Right lobe of liver (tissue), 4 donors: ENCODE results near the gene MTMR12.

ENCODE experiments used
- POLR2A ChIP-seq: fragments of 450-650 bp; IDR thresholded peaks from one replicate; pipeline ENCODE4 v1.6.1; 2017; ENCODE audit warnings: antibody characterized with exemption, mild to moderate bottlenecking
- TF ChIP-seq, protein P1 (sequence below), 4 donors: fragments of 200-600 bp in 3 of 4; fragments of 450-650 bp in 1 of 4; IDR thresholded peaks; one replicate each; pipeline versions ENCODE4 v1.5.1 to v1.8.0; 2016 to 2022; ENCODE audit warnings: antibody characterized with exemption in 4 of 4, mild to moderate bottlenecking in 2 of 4
- donor health status: DM: no; HTN: no; CAD: no.
- donor health status: DM: no; HTN: no; CAD: no.
- donor health status: DM: no; HTN: yes; CAD: no.

DNA sequence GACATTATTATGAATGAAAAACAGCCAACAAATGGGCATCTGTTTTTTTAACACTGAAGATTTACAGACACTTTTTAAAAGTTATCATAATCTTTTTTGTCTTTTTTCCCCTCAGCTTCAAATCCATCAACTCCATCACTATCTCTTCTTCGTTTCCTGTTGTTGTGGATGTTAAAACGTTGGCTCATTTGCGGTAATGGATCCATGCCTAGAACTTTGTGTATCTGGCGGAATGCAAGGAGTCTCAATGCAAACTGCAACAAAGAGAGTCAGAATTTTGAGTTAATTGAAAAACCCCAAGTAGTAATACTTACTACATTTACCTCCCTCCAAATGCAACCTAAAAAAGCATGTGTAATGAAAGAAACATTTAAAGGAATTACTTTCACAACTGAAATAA, 42.9 kb upstream of the MTMR12 start:
- TF ChIP-seq, protein P1, sequence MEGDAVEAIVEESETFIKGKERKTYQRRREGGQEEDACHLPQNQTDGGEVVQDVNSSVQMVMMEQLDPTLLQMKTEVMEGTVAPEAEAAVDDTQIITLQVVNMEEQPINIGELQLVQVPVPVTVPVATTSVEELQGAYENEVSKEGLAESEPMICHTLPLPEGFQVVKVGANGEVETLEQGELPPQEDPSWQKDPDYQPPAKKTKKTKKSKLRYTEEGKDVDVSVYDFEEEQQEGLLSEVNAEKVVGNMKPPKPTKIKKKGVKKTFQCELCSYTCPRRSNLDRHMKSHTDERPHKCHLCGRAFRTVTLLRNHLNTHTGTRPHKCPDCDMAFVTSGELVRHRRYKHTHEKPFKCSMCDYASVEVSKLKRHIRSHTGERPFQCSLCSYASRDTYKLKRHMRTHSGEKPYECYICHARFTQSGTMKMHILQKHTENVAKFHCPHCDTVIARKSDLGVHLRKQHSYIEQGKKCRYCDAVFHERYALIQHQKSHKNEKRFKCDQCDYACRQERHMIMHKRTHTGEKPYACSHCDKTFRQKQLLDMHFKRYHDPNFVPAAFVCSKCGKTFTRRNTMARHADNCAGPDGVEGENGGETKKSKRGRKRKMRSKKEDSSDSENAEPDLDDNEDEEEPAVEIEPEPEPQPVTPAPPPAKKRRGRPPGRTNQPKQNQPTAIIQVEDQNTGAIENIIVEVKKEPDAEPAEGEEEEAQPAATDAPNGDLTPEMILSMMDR (IDR thresholded peaks at IDR 0.05), result no peak
- TF ChIP-seq POLR2A, result no peak
